Peyer's patch (tissue), 4 donors: ENCODE results near the gene IL12RB2.

Source experiments
- CTCF ChIP-seq, 6 experiments: fragments of 450-650 bp in 4 of 6; fragments of 200-600 bp in 2 of 6; sonication (generic) in 1 of 6; IDR thresholded peaks; one replicate each; pipeline ENCODE4 v1.5.1; 2017 to 2019; ENCODE audit warnings: antibody characterized with exemption in 6 of 6, mild to moderate bottlenecking in 3 of 6, moderate library complexity in 1 of 6
- POLR2A ChIP-seq, 2 donors: fragments of 450-650 bp; IDR thresholded peaks; one replicate each; pipeline ENCODE4 v1.5.1; 2017; ENCODE audit warnings: antibody characterized with exemption in 2 of 2, mild to moderate bottlenecking in 2 of 2, moderate library complexity in 2 of 2

GRCh38 chr1:67399199-67399993 is 91.7 kb downstream of the IL12RB2 start:
- TF ChIP-seq CTCF (IDR thresholded peaks at IDR 0.05) (no peak), POLR2A (IDR thresholded peaks at IDR 0.05) (no peak)
